ENCODE results near the gene IQSEC2.

IQSEC2 gene

DNA sequence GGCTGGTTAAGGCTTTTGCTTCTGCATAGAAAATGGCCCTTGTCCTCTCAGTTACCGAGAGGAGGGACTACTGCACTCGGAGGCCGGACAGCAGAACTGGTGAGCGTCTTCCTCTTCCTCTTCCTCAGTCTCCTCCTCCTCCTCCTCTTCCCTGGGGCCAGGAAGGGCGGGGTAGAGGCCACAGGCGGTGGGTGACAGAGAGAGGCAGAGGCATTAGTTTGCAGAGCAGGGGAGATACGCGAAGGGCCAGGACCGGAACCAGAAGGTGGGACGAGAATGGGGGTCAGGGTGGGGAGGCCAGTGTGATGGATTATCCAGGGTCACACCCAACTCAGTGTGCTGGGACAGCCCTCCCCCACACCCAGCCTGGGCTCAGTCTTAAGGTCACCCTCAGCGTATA lies 14.5 kb downstream of the IQSEC2 start:
- DNase-seq, result peak; percentile 33 to 44

GRCh38 chrX:53265771-53266574 lies 15.4 kb downstream of the IQSEC2 start:
- DNase-seq, result peak in 1 of 2 donors; percentile 33

GRCh38 chrX:53263597-53264094 lies 17.7 kb downstream of the IQSEC2 start:
- peak; percentile 11 to 28 for DNase-seq

DNA sequence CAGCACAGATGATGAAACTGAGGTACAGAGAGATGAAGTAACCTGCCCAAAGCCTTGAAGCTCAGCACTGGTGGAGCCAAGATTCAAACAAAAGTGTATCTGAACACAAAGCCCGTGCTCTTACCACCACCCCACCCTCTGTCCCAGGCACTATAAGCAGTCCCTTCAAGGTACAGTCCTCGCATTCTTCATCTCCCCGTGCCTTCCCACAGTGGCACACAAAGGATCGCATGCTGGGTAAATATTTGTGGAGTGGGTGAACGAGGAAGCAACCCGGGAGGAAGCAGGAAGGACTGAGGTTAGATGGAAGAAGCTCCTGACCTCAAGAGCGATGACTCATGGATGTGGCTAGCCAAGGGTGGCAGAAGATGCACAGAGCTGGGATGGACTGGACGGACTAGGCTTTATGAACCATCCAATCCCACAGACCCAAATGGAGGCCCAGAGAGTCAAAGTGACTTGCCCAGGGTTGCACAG lies 18.4 kb downstream of the IQSEC2 start:
- DNase-seq, result peak; percentile 62 to 77

DNA sequence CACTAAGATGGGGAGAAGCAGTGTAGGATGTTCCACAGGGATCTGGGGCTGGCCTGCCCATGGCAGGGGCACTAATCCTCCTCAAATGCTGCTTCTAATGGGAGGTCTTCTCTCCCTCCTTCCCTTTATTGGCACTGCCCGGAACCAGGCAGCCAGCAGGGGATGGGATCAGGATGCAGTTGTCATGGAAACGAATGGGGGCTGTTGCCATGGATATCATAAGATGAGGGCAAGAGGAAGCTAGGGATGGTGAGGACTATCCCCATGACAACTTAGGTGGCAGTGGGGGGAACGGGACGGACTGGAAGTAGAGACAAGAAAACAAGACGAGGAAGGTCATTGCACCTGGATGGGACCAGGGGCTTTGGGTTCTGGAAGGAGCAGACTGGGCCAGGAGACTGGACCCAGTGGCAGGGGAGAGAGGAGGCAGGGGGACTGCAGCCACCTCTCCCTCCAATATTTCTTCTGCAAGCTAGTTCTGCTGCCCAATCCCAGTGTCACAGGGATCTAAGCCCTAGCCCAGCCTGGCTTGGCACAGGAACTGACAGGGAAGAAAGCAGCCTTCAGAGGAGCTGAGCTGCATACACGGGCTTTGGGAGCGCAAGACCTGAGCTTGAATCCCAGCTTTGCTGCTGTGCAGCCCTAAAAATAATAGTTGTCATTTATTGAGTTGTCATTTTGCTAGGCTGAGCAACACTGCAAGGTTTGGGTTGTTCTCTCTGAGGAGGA lies 19.0 kb downstream of the IQSEC2 start:
- no peak for DNase-seq

DNA sequence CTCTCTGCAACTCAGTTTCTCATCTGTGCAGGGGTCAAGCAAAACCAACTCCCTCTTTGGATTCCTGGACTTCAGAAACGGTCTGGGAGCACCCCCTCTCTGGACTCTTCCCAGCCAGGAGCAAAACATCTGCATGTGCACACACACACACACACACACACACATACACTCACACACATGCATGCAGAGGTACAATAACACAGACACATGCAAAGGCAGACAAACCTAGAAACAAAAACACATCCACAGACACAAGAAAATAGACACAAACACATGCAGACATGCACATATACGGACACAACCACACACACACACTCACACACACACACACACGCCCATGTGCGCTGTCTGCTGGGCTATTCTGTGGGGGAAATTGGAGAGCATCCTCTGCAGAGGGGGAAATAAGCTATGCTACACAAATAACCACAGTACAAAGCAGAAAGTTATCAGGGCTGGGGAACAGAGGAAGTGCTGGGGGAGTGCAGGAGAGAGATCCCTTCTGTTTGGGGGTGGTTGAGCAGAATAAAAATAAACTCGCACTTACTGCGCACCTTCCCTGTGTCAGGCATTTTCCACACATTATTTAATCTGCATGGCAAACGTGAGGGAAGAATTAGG lies 19.9 kb downstream of the IQSEC2 start:
- DNase-seq, result no peak

- DNase-seq, result no peak
Observed at GRCh38 chrX:53260836-53261235, 20.5 kb downstream of the IQSEC2 start.

DNA sequence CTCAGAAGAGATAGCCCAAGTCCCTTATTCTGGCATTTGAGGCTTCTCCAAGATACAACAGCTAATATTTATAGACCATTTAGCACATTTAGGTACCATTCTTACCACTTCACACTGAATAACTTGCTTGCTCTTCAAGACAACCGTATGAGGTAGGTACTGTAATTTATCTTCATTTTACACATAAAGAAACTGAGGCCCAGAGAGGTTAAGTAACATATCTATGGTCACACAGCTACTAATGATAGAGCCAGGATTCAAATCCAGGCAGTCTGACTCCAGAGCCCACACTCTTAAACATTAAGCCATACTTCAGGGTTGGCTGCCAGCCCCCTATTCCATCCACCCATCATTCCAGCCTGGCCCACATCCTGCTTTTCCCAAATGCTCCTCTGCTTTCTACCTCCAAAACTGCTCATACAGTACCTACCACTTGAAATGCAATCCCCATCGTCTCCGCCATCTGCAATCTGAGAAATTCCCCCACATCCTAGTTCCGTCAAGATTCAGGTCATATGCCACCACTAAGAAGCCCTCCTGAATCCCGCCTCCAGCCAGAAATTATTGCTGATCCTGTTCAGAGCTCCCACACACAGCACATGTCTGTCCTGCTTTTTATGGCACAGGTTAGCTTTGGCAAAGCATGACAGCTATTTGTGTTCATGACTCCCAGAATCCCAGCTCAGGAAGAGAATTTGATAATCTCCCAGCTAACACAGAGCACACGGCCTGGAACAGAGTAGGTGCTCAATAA lies 23.5 kb downstream of the IQSEC2 start:
- no peak for DNase-seq

DNA sequence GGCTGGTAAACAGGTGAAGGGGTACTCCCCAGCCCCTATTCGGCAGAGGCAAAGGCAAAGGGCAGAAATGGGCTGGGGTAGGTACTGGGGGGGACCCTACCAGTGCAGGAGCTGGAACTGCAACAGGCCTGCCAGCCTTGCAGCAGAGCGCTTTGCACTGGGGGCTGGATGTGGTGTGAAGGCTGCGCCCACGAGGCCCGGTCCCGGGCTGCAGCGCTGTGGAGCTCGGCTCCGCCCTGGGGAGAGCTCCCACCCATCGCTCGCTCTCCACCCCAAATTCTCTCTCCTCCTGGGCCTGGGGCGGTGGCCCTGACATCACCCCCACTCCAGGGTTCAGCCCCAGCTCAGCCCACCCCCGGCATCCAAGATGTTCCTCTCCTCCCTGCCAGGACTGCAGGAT lies 24.2 kb downstream of the IQSEC2 start:
- DNase-seq, result no peak

DNA sequence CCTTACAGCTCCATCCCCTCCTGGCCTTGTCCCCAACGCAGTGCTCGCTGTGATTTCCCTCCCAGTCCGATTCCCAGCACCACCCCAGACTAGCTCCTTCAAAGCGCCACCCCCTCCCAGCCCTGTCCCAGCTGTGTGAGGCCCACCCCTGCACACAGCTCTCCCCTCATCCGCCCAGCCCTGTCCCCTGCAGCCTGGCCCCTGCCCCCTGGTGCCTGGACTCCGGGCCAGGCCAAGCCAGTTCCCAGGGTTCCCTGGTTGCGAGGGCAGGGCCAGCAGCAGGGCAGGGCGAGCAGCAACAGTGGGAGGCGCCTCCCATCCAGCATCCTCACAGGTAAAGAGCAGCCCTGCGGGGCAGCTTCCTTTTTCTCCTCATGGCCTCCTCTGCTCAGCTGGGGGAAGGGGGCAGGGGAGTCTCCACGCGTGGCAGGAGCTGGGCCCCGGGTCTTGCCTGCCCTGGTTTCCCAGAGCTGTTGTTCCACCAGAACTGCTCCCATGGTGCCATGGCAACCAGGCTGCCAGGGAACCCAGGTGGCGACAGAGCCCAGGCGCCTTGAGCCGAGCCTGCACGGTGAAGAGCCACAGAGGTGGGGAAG lies 24.8 kb downstream of the IQSEC2 start:
- no peak for DNase-seq

- no peak for DNase-seq
Observed at GRCh38 chrX:53255738-53256191, 25.6 kb downstream of the IQSEC2 start.

DNA sequence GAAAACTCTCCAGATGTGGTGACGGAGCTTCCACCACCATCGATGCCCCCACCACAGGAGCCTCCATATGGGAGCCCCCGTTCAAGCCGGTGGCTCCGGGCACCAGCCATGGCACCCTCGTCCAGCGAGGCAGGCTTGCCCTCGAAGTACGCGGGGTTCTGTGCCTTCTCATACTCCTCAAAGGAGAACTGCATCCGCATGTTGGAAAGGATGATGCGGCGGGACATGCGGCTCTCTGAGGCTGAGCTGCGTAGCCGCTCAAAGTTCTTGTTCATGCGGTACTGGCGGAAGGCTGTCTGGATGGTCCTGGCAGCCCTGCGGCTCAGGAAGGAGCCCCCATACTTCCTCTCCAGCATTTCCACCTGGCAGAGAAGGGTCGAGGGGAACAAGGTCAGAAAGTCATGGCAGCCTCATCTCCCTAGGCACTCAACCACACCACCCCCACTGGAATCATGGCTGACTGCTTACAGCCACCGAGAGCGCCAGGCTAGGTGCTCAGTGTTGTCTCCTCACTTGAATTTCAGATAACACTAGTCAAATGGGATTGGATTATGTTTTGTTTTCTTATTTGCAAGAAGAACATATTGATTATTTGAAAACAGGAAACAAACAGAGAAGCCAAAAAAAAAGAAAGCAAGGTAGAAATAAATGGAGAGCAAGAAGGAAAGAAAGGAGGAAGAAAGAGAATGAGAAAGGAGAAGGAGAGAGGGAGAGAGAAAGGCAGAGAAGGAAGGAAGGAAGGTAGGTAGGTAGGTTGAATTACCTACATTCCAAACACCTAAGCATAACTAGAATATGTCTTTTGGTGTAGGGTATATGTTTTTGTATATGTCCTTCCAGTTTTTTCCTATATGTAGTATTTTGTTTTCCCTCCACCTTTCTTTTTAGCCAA lies 26.6 kb downstream of the IQSEC2 start:
- DNase-seq, result no peak

DNA sequence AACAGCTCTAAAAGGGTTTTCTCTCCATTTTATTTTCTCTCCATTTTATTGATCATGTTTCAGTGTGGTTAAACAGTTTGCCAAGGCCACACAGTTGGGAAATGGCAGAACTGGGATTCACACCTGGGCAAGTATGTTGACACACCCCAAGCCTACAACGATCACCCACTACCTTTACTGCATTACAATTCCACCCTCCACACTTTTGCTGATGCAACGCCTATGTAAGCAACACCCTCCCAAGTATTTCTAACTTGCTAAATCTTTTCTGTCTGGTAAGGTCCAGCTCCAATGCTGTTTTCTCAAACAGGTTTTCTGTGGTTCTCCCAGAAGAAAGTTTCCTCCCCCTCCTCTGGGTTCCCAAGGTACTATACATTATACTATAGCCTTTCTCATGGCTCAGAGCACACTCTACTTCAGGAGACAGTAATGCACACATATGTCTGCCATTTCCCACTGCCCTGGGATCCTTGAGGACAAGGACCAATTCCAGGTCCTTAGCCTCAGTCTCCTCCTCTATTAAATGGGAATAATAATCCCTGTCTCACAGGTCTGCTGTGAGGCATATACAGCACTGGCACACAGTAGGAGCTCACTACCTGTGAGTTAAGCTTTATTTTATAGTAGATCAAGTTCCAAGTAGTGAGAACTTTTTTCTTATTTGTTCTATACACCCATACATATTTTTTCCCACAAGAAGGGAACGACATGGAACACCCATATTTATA lies 27.9 kb downstream of the IQSEC2 start:
- no peak for DNase-seq

- DNase-seq, result no peak
Observed at GRCh38 chrX:53251307-53251706, 30.1 kb downstream of the IQSEC2 start.

DNA sequence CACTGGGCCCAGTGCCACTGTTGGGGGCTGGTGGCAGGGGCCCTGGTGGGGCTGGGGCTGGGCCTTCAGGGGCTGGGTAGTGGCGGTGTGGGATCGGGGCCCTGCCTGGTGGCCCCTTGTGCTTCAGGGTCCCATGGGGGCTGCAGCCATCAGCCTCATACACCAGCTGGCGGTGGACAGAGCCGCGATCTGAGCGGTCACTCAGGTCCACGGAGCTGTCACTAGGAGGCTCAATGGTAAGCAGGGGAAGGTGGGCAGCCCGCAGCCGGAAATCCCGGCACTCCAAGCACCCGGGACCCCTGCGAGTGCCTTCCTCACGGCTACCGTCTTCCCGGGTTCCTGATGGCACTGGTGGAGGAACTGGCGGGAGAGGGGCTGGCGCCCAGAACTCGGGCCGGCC lies 30.8 kb downstream of the IQSEC2 start:
- no peak for DNase-seq

DNA sequence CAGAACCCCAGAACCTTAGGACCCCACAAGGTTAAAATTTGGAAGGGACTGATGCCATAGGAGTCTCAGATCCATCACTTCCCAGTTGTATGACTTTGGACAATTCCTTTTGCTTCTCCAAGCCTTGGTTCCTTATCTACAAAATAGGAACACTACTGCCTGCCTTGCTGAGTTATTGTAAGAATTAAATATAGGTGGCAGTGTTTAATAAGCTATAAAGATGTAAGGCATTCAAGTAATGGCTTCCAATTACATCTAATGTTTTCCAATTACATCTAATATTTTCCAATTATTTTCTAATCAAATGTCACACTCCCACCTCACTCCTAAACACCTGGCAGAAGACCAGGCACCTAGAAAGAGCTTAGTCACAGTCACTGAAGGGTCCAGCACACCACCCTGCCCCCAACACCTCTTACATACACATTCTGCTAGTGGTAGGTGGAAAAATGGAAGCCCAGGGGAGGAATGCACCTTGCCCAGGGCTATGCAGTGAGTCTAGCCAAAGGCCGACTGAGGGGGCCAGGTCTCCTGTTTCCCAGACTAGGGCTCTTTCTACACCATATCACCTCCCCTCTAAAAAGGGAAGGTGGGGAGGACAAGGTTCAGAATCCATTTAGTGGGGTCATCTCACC lies 31.9 kb downstream of the IQSEC2 start:
- DNase-seq, result no peak

GRCh38 chrX:53247928-53248327 lies 33.5 kb downstream of the IQSEC2 start:
- no peak for DNase-seq

- no peak for DNase-seq
Observed at GRCh38 chrX:53246231-53246630, 35.2 kb downstream of the IQSEC2 start.

DNA sequence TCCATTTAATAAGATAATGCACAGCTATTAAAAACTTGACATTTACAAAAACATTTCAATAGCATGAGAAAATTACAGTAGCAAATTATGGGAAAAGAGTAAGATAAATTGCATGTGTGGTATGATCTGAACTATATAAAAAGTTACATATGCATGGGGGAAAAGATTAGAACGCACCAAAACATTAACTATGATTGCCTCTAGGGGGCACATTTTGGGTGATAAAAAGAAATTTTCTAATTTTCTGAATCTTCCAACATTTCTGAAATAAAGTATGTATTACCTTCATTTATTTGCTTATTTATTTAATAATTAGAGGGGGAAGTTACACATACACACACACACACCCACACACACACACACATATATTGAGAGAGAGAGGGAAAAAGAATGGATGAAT lies 36.8 kb downstream of the IQSEC2 start:
- no peak for DNase-seq

DNA sequence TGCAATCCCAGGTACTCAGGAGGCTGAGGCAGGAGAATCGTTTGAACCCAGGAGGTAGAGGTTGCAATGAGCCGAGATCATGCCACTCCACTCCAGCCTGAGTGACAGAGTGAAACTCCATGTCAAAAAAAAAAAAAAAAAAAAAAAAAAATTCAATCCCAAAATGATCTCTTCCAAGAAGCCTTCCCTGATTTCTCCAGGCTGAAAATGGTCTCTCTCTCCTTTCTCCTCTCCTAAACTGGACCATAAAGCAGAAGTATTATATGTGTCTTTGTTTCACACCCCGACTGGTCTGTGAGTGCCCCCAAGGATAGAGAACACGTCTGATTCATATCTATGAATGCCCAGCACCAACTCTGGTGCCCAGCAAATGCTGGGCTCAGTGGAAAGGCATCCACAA lies 39.1 kb downstream of the IQSEC2 start:
- no peak for DNase-seq

All from inflammatory macrophage (primary cell).